Measurements from ENCODE around the gene ZFAND3.

DNA sequence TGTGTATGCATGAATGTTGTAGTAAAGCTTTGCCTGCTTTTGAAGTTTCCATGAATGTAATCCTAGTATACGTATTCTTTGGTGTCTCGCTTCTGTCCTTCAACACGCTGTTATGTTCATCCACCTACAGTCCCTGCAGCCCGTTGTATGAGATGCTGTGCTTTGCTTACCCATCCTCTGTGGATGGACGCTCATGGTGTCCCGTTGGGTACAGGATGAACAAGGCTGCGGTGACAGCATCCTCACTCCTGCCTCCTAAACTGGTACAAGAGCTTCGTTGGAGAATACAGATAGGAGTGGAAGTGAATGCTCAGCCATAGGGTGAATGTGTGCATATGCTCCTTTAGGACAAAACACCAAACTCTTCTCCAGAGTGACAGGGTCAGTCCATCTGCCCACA is 366.2 kb downstream of the ZFAND3 start:
- TF ChIP-seq, protein P1, sequence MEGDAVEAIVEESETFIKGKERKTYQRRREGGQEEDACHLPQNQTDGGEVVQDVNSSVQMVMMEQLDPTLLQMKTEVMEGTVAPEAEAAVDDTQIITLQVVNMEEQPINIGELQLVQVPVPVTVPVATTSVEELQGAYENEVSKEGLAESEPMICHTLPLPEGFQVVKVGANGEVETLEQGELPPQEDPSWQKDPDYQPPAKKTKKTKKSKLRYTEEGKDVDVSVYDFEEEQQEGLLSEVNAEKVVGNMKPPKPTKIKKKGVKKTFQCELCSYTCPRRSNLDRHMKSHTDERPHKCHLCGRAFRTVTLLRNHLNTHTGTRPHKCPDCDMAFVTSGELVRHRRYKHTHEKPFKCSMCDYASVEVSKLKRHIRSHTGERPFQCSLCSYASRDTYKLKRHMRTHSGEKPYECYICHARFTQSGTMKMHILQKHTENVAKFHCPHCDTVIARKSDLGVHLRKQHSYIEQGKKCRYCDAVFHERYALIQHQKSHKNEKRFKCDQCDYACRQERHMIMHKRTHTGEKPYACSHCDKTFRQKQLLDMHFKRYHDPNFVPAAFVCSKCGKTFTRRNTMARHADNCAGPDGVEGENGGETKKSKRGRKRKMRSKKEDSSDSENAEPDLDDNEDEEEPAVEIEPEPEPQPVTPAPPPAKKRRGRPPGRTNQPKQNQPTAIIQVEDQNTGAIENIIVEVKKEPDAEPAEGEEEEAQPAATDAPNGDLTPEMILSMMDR (IDR thresholded peaks at IDR 0.05): no peak
- no peak for TF ChIP-seq ZFX (IDR thresholded peaks at IDR 0.05; ENCODE audit: borderline replicate concordance)
